MM.1S (cell line): Measurements from ENCODE around the gene MICU1.

Experiments
- DNase-seq: peaks from one replicate; pipeline ENCODE4 v3.0.0-alpha.2; 2015
- H2AFZ ChIP-seq: fragments of 300-600 bp; sonication (generic); 2 replicates; pipeline ENCODE4 v1.6.0; 2016; ENCODE audit warnings: antibody characterized with exemption, low read length
- H3F3A ChIP-seq: fragments of 300-600 bp; sonication (generic); 2 replicates; pipeline ENCODE4 v1.6.1; 2016; ENCODE audit warnings: mild to moderate bottlenecking, antibody characterized with exemption, low read length, moderate library complexity, mixed read lengths; ENCODE audit not compliant: insufficient read depth
- H3K27ac ChIP-seq: fragments of 300-600 bp; sonication (generic); 2 replicates; pipeline ENCODE4 v1.5.1; 2016; ENCODE audit warnings: mild to moderate bottlenecking, low read length
- H3K27me3 ChIP-seq: fragments of 300-600 bp; sonication (generic); replicated peaks from 2 replicates; pipeline ENCODE4 v1.6.0; 2016; ENCODE audit warnings: low read length; ENCODE audit not compliant: insufficient read depth
- H3K36me3 ChIP-seq: fragments of 300-600 bp; sonication (generic); replicated peaks from 2 replicates; pipeline ENCODE4 v1.6.1; 2016; ENCODE audit warnings: mild to moderate bottlenecking, low read length, mixed read lengths; ENCODE audit not compliant: insufficient read depth
- H3K4me1 ChIP-seq: fragments of 300-600 bp; sonication (generic); 2 replicates; pipeline ENCODE4 v1.6.1; 2016; ENCODE audit warnings: low read length, mixed read lengths
- H3K4me2 ChIP-seq: fragments of 300-600 bp; sonication (generic); 2 replicates; pipeline ENCODE4 v1.6.0; 2016; ENCODE audit warnings: low read depth, low read length
- H3K4me3 ChIP-seq: fragments of 300-600 bp; sonication (generic); 2 replicates; pipeline ENCODE4 v1.5.1; 2016; ENCODE audit warnings: low read length, mixed read lengths
- H3K79me2 ChIP-seq: fragments of 300-600 bp; sonication (generic); 2 replicates; pipeline ENCODE4 v1.6.1; 2016; ENCODE audit warnings: mixed run types, low read length, mixed read lengths
- H3K9ac ChIP-seq: fragments of 300-600 bp; sonication (generic); 2 replicates; pipeline ENCODE4 v1.6.1; 2016; ENCODE audit warnings: low read length, mixed read lengths
- H3K9me2 ChIP-seq: fragments of 300-600 bp; sonication (generic); replicated peaks from 2 replicates; pipeline ENCODE4 v1.6.1; 2016; ENCODE audit warnings: mild to moderate bottlenecking, low read length, mixed read lengths; ENCODE audit not compliant: insufficient read depth
- H3K9me3 ChIP-seq: fragments of 300-600 bp; sonication (generic); replicated peaks from 2 replicates; pipeline ENCODE4 v1.6.1; 2016; ENCODE audit warnings: mild to moderate bottlenecking, low read length, mixed read lengths; ENCODE audit not compliant: insufficient read depth
- H4K20me1 ChIP-seq: fragments of 300-600 bp; sonication (generic); 2 replicates; pipeline ENCODE4 v1.6.1; 2016; ENCODE audit warnings: mild to moderate bottlenecking, low read length, moderate library complexity, mixed read lengths; ENCODE audit not compliant: insufficient read depth
- CTCF ChIP-seq: fragments of 300-600 bp; sonication (generic); IDR thresholded peaks from 2 replicates; pipeline ENCODE4 v1.5.1; 2016; ENCODE audit warnings: antibody characterized with exemption, low read length, mixed read lengths
- EZH2 ChIP-seq: fragments of 300-600 bp; sonication (generic); optimal IDR thresholded peaks from 2 replicates; pipeline ENCODE3; 2017; ENCODE audit warnings: low read depth, mild to moderate bottlenecking, antibody characterized with exemption, low read length, mixed read lengths
- EZH2phosphoT487 ChIP-seq: fragments of 300-600 bp; sonication (generic); IDR thresholded peaks from 2 replicates; pipeline ENCODE4 v1.6.1; 2018; ENCODE audit warnings: antibody characterized with exemption, low read length

The MICU1 gene

GRCh38 chr10:72661431-72661830, 35.6 kb upstream of the MICU1 start:
- Histone ChIP-seq H3K27ac (no peak overlapping the region), H2AFZ (no peak overlapping the region), H3K27me3 (no peaks in the 10 kb centered on the region), H3K4me3 (no peak overlapping the region), H3K9ac (no peak overlapping the region), H3F3A (no peaks in the 10 kb centered on the region), H3K79me2 (no peaks in the 10 kb centered on the region), H3K4me2 (no peak overlapping the region), H3K36me3 (no peaks in the 10 kb centered on the region), H4K20me1 (no peaks in the 10 kb centered on the region), H3K4me1 (no peaks in the 10 kb centered on the region), H3K9me2 (no peaks in the 10 kb centered on the region), H3K9me3 (no peaks in the 10 kb centered on the region)
- DNase-seq = no peak
- TF ChIP-seq EZH2phosphoT487 = no peak
- TF ChIP-seq EZH2 = no peak
- TF ChIP-seq CTCF = no peak

GRCh38 chr10:72660220-72660619, 34.3 kb upstream of the MICU1 start:
- TF ChIP-seq EZH2 (no peak), CTCF (no peak), EZH2phosphoT487 (no peak)
- Histone ChIP-seq H3K36me3 (no peaks in the 10 kb centered on the region), H3K4me1 (no peaks in the 10 kb centered on the region), H3K9ac (no peak overlapping the region), H2AFZ (no peak overlapping the region), H3F3A (no peaks in the 10 kb centered on the region), H4K20me1 (no peaks in the 10 kb centered on the region), H3K9me2 (no peaks in the 10 kb centered on the region), H3K4me2 (no peak overlapping the region), H3K79me2 (no peaks in the 10 kb centered on the region), H3K27ac (no peak overlapping the region), H3K9me3 (no peaks in the 10 kb centered on the region), H3K27me3 (no peaks in the 10 kb centered on the region), H3K4me3 (no peak overlapping the region)
- no peak for DNase-seq

- Histone ChIP-seq H3F3A (no peaks in the 10 kb centered on the region), H3K27ac (no peak overlapping the region), H3K9me2 (no peaks in the 10 kb centered on the region)
Measured at GRCh38 chr10:72659694-72660093, 33.8 kb upstream of the MICU1 start.

More at GRCh38 chr10:72659694-72660093, 33.8 kb upstream of the MICU1 start:
- no peaks in the 10 kb centered on the region for H3K36me3 ChIP-seq
- no peaks in the 10 kb centered on the region for H3K27me3 ChIP-seq
- no peak overlapping the region for H2AFZ ChIP-seq
- H3K9me3 ChIP-seq = no peaks in the 10 kb centered on the region
- H3K79me2 ChIP-seq = no peaks in the 10 kb centered on the region
- H3K9ac ChIP-seq = no peak overlapping the region
- H4K20me1 ChIP-seq = no peaks in the 10 kb centered on the region
- no peaks in the 10 kb centered on the region for H3K4me1 ChIP-seq
- no peak for DNase-seq
- H3K4me3 ChIP-seq = no peak overlapping the region
- no peak overlapping the region for H3K4me2 ChIP-seq
- TF ChIP-seq CTCF (no peak), EZH2 (no peak), EZH2phosphoT487 (no peak)
